Central memory CD8-positive, alpha-beta T cell (primary cell): ENCODE data around the gene ZBED2.

Source experiments
- ATAC-seq: fragments of 150-1000 bp; cut with Tn5 transposase; replicated peaks from 2 replicates; pipeline ENCODE4 v1.10.0; 2022; ENCODE audit warnings: mild to moderate bottlenecking, moderate FRiP score, moderate number of reproducible peaks; ENCODE audit not compliant: poor library complexity, severe bottlenecking; ENCODE audit errors: extremely low read depth
- DNase-seq, 2 donors: peaks; one replicate each; pipeline ENCODE4 v3.0.0; 2021; ENCODE audit warnings: low spot score in 2 of 2
- H3K27ac Mint-ChIP-seq: one replicate; pipeline ENCODE4 v1.8.0; 2022; ENCODE audit warnings: low read depth, mild to moderate bottlenecking, moderate library complexity, mixed read lengths
- H3K27me3 Mint-ChIP-seq: one replicate; pipeline ENCODE4 v1.8.0; 2022; ENCODE audit warnings: mixed read lengths
- H3K36me3 Mint-ChIP-seq: one replicate; pipeline ENCODE4 v1.8.0; 2022; ENCODE audit warnings: mild to moderate bottlenecking, moderate library complexity, mixed read lengths; ENCODE audit not compliant: insufficient read depth
- H3K4me1 Mint-ChIP-seq: one replicate; pipeline ENCODE4 v1.8.0; 2022; ENCODE audit warnings: mixed read lengths
- H3K4me3 Mint-ChIP-seq: one replicate; pipeline ENCODE4 v1.8.0; 2022; ENCODE audit warnings: mild to moderate bottlenecking, moderate library complexity, mixed read lengths
- H3K9me3 Mint-ChIP-seq: one replicate; pipeline ENCODE4 v1.8.0; 2022; ENCODE audit warnings: mixed read lengths

Gene ZBED2

DNA sequence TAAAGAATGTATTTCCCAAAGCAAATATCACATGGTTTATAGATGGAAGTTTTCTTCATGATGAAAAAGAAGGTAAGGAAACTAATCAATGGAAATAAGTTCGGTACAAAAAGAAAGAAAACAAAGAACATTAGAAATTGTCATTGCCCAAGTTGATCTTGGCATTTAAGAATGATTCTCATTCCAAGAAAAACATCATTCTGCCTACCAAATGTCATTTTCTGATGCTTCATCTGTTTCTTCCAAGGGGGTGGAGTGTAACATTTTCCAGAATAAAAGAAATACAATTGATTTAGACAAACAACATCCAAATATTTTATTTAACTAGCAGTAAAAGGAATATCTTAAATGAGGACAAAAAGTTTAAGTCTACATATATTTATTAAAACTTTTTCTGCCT, 3.0 kb upstream of the ZBED2 start:
- DNase-seq, result no peak
- H3K4me1 Mint-ChIP-seq, result peaks cover 36% of the 10 kb centered on the region
- no peak for ATAC-seq
- H3K27ac Mint-ChIP-seq, result peak overlapping the region; percentile 56
- no peaks in the 10 kb centered on the region for H3K27me3 Mint-ChIP-seq
- no peak overlapping the region for H3K4me3 Mint-ChIP-seq
- H3K9me3 Mint-ChIP-seq, result no peaks in the 10 kb centered on the region
- H3K36me3 Mint-ChIP-seq, result peaks cover 27% of the 10 kb centered on the region

DNA sequence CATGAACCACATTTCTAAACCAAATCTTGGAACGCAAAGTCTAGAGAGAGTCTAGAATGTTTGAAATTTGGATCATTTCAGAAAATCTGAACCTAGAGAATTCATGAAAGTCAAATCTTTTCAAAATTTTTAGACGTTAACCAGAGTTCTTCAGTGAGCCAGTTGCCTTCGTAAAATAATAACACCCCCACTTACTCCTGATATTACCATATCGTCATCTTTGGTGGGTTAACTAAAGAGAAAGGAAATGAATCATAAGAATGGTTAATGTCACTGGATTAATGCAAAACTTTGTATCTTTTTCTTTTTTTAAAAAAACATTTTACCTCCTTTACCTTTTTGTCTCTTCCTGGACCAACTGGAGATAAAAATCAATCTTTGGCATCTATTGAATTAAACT, 1.2 kb upstream of the ZBED2 start:
- no peaks in the 10 kb centered on the region for H3K27me3 Mint-ChIP-seq
- no peak overlapping the region for H3K4me3 Mint-ChIP-seq
- H3K9me3 Mint-ChIP-seq, result no peaks in the 10 kb centered on the region
- peak overlapping the region; percentile 77 for H3K27ac Mint-ChIP-seq
- H3K4me1 Mint-ChIP-seq, result peaks cover 42% of the 10 kb centered on the region
- ATAC-seq, result no peak
- DNase-seq, result no peak
- H3K36me3 Mint-ChIP-seq, result peaks cover 30% of the 10 kb centered on the region

DNA sequence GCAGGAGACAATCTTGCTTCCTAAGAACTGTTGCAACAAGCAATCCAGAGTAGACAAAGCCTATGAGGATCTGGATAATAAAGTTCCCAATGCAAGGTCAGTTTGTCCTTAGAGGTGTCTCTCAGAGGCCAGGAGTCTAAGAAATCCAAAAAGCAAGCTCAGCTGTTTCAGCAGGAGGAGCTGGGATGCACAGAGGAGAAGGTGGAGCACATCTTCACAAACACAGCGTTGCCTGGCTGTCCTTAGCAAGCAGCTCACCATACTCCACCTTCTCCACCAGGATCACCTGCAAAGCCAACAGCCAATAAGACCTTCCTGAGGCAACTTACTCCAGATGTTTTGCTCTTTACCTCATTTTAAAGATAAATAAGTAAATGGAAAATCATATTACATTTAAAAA, 365 bp downstream of the ZBED2 start:
- no peaks in the 10 kb centered on the region for H3K9me3 Mint-ChIP-seq
- peaks cover 26% of the 10 kb centered on the region for H3K36me3 Mint-ChIP-seq
- ATAC-seq, result no peak
- peaks cover 42% of the 10 kb centered on the region for H3K4me1 Mint-ChIP-seq
- H3K27me3 Mint-ChIP-seq, result no peaks in the 10 kb centered on the region
- no peak for DNase-seq
- no peak overlapping the region for H3K4me3 Mint-ChIP-seq
- peak overlapping the region; percentile 77 for H3K27ac Mint-ChIP-seq

DNA sequence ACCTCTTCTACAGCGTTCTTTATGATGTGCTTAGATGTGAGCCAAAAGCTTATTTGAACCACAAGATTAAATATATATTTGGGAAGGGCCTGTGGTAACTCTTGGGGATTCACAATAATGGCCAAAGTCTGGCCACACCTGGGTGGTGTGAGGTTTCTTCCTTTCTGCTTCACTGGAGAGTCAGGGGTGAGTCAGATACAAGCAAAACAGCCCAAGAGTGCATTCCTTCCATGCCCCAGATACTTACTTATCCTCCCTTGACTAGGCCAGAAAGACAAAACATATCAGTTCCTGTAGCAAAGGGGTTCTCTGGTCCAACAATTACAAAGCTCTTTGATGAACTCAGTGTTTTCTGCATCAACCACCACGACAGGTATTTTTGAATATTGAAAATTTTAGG, 941 bp downstream of the ZBED2 start:
- H3K27ac Mint-ChIP-seq, result peak overlapping the region; percentile 77
- ATAC-seq (no peak), DNase-seq (no peak)
- no peaks in the 10 kb centered on the region for H3K27me3 Mint-ChIP-seq
- H3K36me3 Mint-ChIP-seq, result peaks cover 23% of the 10 kb centered on the region
- H3K4me1 Mint-ChIP-seq, result peaks cover 42% of the 10 kb centered on the region
- H3K9me3 Mint-ChIP-seq, result no peaks in the 10 kb centered on the region
- H3K4me3 Mint-ChIP-seq, result no peak overlapping the region

DNA sequence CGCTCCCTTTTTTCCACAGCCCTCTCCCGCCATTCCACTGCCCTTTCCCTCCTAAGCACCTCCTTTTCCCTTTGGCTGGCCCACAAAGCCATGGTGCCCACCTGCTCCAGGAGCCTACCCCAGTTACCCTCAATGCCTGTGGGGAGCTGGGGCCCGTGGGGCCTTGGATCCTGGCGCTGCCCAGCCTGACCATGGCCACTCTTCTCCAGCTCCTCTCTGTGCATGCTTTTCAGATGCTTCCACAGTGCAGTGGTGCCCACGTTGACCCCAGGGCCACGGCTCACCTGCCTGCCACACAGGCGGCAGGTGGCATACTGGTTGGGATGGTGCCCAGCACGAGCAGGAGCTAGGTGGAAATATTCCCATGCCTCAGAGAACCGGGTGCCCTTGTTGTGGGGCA, 1.5 kb downstream of the ZBED2 start:
- H3K4me1 Mint-ChIP-seq, result peaks cover 42% of the 10 kb centered on the region
- no peak for ATAC-seq
- no peaks in the 10 kb centered on the region for H3K27me3 Mint-ChIP-seq
- peaks cover 24% of the 10 kb centered on the region for H3K36me3 Mint-ChIP-seq
- no peak for DNase-seq
- H3K27ac Mint-ChIP-seq, result peak overlapping the region; percentile 77
- H3K4me3 Mint-ChIP-seq, result no peak overlapping the region
- H3K9me3 Mint-ChIP-seq, result no peaks in the 10 kb centered on the region

DNA sequence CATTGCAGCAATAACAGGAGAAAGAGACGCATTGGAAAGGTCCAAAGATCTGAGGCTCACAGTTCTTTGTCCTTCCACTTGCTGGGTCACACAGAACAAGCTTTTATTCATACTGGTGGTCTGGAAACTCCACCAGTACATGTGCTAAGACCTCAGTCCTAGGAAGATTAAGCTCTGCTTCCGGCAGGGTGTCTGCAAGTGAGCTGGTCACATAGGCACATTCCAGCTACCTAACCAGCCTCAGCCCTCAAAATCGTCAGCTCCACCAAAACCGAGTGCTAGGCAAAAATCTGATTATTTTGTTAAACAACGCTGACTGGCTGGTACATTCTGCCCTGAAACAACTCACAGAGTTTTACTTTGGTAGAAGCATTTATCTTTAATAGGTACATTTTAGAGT, 2.2 kb downstream of the ZBED2 start:
- H3K4me1 Mint-ChIP-seq, result peaks cover 49% of the 10 kb centered on the region
- no peak for DNase-seq
- no peaks in the 10 kb centered on the region for H3K9me3 Mint-ChIP-seq
- H3K36me3 Mint-ChIP-seq, result peaks cover 23% of the 10 kb centered on the region
- peak overlapping the region; percentile 85 for H3K27ac Mint-ChIP-seq
- H3K4me3 Mint-ChIP-seq, result no peak overlapping the region
- no peaks in the 10 kb centered on the region for H3K27me3 Mint-ChIP-seq
- no peak for ATAC-seq

DNA sequence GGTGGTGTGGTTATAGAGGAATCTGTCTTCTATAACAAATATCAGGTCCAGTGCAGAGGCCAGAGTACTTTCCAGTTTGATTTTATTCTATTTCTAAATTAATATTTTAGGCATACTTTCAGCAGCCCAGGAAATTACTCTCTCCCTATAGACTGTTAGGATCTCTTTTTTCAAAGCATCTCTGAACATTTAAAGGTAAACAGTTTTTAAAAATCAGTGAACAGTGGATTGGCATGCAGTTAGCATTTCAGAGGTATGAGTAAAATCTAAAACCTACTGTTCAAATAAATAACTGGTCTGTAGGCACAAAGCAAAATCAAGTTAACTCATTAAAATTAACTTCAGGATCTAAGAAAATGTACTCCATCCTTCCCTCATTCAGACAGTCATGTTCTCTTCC, 3.0 kb downstream of the ZBED2 start:
- Mint-ChIP-seq H3K4me3 (no peak overlapping the region), H3K27me3 (no peaks in the 10 kb centered on the region), H3K27ac (peak overlapping the region; percentile 85), H3K4me1 (peaks cover 52% of the 10 kb centered on the region), H3K36me3 (peaks cover 21% of the 10 kb centered on the region), H3K9me3 (no peaks in the 10 kb centered on the region)
- no peak for ATAC-seq
- no peak for DNase-seq

DNA sequence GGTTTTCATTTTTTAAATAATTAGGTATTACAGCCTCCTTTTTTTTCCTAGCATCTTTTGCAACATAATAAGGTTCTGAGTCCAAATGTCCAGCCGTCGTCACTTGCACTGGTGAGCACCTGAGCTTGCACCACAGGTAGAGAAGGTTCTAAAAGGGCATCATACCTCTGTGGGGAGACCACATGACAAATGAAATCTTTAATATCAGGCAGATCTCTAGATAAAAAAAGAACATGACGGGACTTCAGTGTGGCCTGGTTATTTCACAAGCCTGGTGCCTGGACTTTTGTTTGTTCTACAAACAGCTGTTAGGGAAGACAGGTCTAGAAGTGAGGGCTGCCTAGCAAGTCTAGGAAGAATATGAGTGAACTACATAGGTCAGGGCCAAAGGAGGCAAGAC, 3.6 kb downstream of the ZBED2 start:
- Mint-ChIP-seq H3K27ac (peak overlapping the region; percentile 85), H3K9me3 (no peaks in the 10 kb centered on the region), H3K4me3 (no peak overlapping the region), H3K36me3 (peaks cover 27% of the 10 kb centered on the region), H3K4me1 (peaks cover 58% of the 10 kb centered on the region), H3K27me3 (no peaks in the 10 kb centered on the region)
- DNase-seq (no peak), ATAC-seq (no peak)

DNA sequence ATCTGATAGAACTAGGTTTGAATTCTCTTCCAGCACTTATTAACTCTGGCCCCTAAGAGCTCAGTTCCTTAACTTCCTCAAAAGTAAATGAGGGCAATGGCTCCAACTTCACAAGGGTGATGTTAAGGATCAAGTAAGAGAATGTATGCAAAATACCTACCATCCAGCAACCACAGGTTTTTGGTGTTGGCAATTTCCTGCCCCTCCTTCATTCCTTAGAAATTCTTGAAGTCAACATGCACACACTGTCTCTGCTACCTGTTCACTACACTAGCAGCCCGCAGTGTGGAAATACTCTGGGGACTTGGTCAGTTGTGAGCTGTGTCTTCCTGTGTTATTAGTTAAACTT, 5.0 kb downstream of the ZBED2 start:
- Mint-ChIP-seq H3K4me1 (peaks cover 53% of the 10 kb centered on the region), H3K27me3 (no peaks in the 10 kb centered on the region), H3K27ac (peak overlapping the region; percentile 33), H3K9me3 (no peaks in the 10 kb centered on the region), H3K4me3 (no peak overlapping the region), H3K36me3 (peaks cover 34% of the 10 kb centered on the region)
- ATAC-seq (no peak), DNase-seq (no peak)

DNA sequence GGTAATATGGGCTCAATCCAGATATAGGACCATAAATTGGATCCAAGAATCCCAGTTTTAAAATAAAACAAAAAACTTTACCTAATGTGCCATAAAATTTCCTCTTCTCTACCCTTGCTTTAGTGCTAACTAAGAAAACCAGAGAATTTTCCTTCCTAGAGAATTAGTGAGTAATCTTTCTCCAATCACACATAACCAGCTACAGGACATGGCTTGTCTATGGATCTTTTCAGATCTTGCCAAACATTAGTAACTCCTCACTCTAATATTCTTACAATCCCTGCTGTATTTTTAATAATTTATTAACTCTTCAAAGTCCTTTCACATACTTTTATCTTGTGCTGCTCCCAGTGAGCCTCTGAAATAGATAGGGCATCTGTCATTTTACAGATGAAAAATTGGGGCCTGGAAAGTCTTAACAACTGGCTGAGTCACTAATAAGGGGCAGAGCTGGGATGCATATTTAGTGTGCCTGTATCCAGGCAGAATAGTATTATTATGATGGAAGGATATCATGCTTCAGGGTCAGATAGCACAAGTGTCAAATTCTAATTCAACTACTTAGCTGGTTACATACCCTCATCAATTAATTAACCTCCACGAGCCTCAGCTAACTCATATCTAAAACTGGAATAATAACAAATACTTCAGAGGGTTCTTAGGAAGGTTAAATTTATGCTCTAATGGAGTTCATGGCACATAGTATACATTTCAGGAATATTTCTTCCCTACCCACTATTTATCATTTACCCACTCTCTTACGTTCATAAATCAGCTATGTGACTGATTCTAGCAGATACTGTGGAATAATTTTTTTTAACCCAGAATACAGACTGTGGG, 5.6 kb downstream of the ZBED2 start:
- Mint-ChIP-seq H3K4me3 (no peak overlapping the region), H3K9me3 (no peaks in the 10 kb centered on the region), H3K4me1 (peaks cover 54% of the 10 kb centered on the region), H3K27me3 (no peaks in the 10 kb centered on the region), H3K27ac (peak overlapping the region; percentile 33), H3K36me3 (peaks cover 38% of the 10 kb centered on the region)
- ATAC-seq, result no peak
- DNase-seq, result no peak

DNA sequence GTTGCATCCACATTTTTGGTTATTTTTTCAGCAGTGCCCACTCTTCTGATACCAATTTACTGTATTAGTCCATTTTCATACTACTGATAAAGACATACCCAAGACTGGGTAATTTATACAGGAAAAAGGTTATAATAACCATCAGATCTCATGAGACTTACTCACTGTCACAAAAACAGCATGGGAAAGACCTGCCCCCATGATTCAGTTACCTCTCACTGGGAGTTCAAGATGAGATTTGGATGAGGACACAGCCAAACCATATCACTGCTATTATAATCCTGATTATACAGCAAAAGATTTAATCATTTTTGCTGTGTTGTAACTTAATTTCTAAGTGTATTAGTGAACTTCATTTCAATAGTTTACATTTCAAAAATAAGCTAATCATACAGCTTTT, 6.6 kb downstream of the ZBED2 start:
- Mint-ChIP-seq H3K4me3 (no peak overlapping the region), H3K27me3 (no peaks in the 10 kb centered on the region), H3K9me3 (no peaks in the 10 kb centered on the region), H3K27ac (no peak overlapping the region), H3K36me3 (peaks cover 48% of the 10 kb centered on the region), H3K4me1 (peaks cover 52% of the 10 kb centered on the region)
- ATAC-seq (no peak), DNase-seq (no peak)

DNA sequence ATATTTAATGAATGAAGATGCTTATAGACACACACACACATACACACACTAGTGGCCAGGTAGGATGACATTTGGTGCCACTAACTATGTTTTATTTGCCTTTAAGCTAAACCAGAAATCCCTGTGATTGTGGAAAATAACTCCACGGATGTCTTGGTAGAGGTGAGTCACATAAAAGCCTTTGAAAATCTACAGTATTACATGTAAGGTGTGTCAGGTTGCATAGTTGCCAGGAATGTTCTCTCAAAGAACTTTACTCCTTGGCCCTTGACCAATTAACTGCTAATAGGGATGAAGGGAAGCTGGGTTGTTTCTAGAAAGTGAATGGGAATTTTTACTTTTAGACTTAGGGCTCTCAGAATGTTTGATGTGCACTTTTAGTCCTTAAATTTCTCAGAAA, 9.9 kb downstream of the ZBED2 start:
- peaks cover 54% of the 10 kb centered on the region for H3K36me3 Mint-ChIP-seq
- ATAC-seq, result no peak
- no peak overlapping the region for H3K4me3 Mint-ChIP-seq
- H3K9me3 Mint-ChIP-seq, result no peaks in the 10 kb centered on the region
- no peak for DNase-seq
- no peak overlapping the region for H3K27ac Mint-ChIP-seq
- no peaks in the 10 kb centered on the region for H3K27me3 Mint-ChIP-seq
- H3K4me1 Mint-ChIP-seq, result peaks cover 60% of the 10 kb centered on the region

DNA sequence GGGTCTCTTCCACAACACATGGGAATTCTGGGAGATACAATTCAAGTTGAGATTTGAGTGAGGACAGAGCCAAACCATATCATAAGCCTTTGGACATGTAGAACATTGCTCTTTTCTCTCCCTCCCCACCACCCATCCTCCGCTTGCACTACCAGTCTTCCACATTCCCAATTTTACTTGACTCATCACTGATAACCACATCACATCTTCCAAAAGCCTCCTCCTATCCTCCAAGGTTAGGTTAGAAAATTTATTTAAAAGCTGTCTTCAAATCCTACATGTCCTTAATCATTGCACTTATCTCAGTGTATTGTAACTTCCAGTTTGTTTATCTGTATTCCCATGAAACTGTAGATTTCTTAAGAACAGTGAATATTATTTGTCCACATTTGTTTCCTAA, 10.4 kb downstream of the ZBED2 start:
- ATAC-seq, result no peak
- no peaks in the 10 kb centered on the region for H3K9me3 Mint-ChIP-seq
- DNase-seq, result no peak
- H3K36me3 Mint-ChIP-seq, result peaks cover 57% of the 10 kb centered on the region
- no peaks in the 10 kb centered on the region for H3K27me3 Mint-ChIP-seq
- no peak overlapping the region for H3K27ac Mint-ChIP-seq
- H3K4me3 Mint-ChIP-seq, result no peak overlapping the region
- H3K4me1 Mint-ChIP-seq, result peaks cover 60% of the 10 kb centered on the region
